Activated T-cell treated with anti-CD3 and anti-CD28 coated beads for 4 hours (primary cell): ENCODE data around the gene ADAMTSL3.
"Not testable (repeated sequence)": the region's sequence is repeated elsewhere in the genome, so short reads cannot be mapped to it uniquely, and the experiment has no call there.

ENCODE experiments used
- DNase-seq: peaks from one replicate; pipeline ENCODE4 v3.0.0-alpha.2; 2020

ADAMTSL3 gene

DNA sequence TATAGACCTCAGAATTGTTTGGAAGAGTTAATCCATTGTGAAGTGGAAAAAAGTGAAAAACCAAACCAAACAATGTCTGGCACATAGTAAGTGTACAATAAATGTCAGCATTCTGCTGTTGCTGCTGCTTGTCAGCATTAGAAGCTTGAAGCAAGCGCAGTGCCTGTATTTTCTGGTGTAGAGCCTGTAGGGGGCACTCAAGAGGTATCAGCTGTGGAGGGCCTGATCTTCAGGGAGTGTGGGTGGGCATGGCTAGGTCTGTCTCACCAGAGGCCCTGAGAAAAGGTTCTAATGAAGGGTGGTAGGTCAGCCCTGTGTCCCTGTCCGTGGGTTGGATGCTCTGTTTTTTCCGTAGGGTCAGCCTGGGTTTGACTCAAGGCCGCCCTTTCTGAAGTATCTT is 3.6 kb downstream of the ADAMTSL3 start:
- DNase-seq = no peak

DNA sequence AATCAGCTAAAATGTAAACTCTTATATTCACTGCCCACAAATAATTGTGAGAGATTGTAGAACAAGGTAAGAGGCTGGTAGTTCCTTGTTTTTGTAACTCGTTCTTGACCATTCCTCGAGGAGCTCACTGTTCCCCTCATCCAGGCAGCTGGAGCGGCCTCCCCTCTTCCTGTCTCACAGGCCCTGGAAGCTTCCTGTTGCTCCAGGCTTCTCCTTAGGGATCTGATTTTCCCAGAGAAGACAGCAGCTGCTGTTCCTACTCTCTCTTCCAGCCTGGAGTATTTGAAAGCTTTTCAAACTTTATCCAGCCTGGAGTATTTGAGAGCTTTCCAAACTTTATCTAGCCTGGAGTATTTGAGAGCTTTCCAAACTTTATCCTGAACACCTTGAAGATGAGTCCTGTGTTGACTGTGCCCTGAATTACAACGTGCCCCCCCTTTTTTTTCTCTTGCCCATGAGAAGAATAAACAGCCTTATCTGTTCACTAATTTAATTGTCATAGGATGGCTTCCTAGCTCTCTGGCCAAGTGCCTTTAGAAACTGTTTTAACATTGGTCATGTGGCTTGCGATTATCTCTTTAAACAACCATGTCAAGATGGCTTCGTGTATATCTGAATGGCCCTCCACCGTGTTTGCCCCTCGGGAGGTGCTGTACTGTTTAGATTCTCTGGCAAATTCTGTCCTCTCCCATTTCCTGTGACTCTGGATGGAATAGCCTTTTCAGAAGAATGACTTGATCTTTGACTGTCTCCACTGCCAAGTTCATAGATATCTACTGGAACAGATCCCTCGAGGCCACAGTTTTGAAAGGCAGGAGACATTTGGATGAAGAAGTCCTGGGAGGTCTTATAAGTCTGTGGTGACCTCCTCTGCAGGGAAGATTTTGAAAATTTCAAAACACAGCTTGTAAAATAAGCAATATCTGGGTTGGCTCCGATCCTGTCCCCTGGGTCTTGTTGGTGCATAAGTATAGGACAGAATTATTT is 4.8 kb downstream of the ADAMTSL3 start:
- no peak for DNase-seq

DNA sequence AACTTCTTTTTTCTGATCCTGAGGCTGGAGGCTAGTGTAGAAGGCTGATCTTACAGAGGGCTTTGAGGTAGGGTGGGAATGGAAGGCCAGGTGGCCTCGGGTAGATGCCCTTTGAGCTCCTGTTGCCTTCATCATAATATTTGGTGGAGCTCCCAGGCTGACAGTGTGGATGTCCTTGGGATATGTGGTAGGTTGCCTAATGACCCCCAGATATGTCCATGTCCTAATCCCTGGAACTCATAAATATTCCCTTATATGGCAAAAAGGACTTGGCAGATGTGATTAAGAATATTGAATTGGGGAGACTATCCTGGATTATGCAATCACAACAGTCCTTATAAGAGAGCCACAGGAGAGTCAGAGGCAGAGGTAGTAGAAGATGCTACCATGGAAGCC is 5.5 kb downstream of the ADAMTSL3 start:
- no peak for DNase-seq

- DNase-seq = no peak
Measured at GRCh38 chr15:83665480-83665879, 11.6 kb downstream of the ADAMTSL3 start.

- DNase-seq = no peak
Measured at GRCh38 chr15:83670672-83671229, 16.8 kb downstream of the ADAMTSL3 start.

DNA sequence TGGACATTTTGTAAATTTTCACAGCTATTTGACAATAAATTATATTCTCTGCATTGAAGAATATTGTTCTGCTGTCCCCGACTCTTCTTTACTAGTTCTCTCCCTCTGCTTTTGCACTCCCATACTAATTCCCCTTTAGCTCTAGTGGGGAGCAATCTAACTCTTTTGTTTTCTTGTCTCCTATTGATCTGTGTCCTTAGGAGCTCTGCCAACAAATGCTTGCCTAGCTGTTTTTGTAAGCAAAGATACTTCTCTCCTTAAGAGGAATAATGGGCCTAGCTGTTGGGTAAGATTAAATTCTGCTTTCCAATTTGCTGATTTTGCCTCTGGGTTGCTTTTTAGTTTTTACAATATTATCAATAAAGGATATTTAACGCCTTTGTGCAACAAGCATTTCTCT is 17.7 kb downstream of the ADAMTSL3 start:
- DNase-seq = no peak

DNA sequence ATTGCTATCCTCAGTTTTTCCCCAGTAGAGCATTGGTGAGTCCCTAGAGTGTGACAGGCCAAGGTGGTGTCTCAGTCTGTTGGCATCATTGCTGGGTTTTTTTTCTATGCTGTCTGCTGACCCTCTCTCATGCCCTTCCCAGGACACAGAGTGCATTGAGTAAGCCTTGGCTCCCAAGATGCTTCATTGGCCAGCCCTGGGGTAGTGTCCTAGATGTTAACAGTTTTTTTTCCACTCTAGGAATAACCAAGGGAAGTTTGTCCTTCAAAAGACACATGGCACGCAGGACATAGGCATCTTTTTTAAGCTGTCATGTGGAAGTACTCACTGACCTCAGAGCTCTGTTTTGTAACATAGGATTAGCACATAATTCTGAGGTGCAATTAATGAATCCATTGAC is 19.5 kb downstream of the ADAMTSL3 start:
- no peak for DNase-seq

DNA sequence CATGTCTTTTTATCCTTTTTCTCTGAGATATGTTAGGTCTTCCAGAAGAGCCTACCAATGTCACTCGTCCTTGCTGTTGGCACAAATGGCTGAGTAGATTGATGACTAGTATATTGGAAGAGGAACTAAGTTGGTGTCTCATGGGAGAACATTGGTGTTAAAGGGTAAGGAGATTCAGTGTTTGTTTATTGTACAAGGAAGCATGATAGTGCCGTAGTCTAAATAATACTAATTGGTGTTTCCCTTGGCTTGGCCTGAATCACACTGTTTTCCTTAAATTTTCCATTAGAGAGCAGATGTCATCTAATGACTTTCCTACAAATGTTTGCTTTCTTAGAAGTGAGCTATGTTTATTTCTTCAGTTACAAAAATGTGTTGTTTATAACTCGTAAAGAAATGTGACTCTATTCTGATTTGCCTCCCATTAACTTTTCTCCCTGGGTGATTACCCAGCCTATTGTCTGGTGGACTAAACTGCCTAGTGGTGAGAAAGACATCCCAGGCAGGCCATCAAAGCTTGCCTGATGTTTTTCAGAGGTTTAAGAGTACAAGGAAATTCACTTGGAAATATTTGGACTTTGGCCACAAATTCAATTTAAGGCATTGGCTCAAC is 28.7 kb downstream of the ADAMTSL3 start:
- no peak for DNase-seq

GRCh38 chr15:83685916-83686332 is 32.0 kb downstream of the ADAMTSL3 start:
- no peak for DNase-seq

DNA sequence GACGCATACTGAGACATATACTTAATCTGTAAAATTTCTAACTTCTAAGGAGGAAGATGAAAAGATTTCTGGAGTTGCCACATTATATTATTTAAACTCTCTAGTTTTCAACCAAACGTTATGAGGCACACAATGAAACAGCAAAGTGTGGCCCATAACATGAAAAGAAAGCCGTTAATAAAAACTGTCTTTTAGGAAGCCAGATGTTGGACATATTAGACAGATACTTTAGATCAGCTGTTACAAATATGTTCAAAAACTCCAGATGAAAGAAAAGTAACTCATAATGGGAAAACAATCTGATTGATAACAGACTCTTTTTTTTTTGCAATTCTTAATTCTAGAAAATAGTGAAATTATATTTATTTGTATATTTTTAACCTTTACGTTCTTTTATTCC is 34.3 kb downstream of the ADAMTSL3 start:
- DNase-seq = no peak

DNA sequence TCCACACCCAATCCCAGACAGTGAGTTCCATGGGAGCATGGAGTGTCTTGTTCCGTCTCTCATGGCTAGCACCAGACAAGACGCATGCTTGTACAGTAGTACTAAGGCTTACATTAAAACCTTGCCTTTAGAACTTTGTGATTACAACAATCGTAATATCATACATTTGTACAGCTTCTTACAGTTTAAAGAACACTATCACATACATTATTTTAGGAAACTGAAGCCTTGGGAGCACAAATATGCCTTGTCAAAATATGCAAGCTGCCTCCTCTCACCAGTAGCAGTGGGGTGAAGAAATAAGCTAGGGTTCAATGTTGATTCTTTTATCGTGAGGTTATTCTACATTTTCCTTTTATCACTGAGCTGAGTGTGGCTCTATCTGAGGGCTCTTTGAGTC is 36.8 kb downstream of the ADAMTSL3 start:
- no peak for DNase-seq

DNA sequence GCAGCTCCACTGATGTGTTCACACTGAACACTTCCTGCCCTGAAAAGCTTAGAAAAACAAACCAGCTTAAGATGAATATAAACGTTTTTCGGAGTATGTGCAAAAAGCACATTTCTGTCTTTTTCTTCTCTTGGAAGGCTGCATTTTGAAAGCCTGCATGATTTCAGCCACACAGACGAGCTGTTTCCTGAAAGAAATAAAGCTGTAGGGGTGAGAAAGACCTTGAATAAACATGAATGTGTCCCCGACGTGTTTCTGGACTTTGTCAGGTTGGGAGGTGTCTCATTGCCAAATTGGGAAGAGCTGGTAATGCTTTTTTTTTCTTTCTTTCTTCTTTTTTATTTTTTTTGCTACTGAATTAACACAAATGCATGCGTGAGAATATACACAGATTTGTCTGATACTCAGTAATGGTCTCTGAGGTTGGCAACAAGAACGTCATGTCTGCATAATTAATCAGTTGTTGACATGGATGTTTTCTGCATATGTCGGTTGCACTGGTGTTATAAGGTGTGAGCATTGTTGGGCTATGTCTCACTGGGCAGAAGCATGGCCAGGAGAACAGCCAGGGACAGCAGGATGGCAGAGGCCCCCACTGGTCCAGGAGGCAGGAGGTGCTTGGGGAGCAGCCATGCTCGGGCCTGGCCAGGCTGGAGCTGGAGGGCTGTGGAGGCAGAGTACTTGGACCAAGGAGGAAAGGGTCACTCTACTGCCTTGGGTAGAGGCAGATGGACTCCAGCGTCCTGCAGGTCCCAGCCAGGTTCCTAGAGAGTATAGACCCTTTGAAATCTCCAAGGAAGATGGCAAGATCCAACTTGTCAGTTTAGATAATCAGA is 39.0 kb downstream of the ADAMTSL3 start:
- no peak for DNase-seq

GRCh38 chr15:83694015-83694414 is 40.1 kb downstream of the ADAMTSL3 start:
- DNase-seq = no peak

GRCh38 chr15:83694536-83694935 is 40.6 kb downstream of the ADAMTSL3 start:
- DNase-seq = no peak

GRCh38 chr15:83695246-83695645 is 41.3 kb downstream of the ADAMTSL3 start:
- no peak for DNase-seq

GRCh38 chr15:83695901-83696425 is 42.0 kb downstream of the ADAMTSL3 start:
- no peak for DNase-seq

GRCh38 chr15:83697716-83698115 is 43.8 kb downstream of the ADAMTSL3 start:
- DNase-seq = no peak

DNA sequence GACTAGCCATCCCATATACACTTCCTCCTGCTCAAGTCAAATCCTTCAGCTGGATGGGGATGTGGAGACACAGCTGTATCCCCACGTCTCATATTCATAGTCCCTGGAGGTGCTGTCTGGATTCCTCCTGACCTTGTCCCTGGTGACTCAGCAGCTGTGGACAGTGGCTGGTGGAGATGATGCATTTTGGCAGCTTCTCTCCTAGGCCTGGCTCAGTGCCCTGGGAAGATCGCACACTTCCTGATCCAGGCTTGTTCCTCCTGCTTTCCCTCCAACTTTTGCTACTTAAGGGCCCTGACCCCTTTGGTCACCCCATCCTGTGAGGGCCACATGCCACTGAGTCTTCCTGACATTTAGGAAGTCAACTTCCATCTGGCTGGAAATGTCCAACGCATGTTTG is 44.4 kb downstream of the ADAMTSL3 start:
- no peak for DNase-seq

- no peak for DNase-seq
Measured at GRCh38 chr15:83699028-83699427, 45.1 kb downstream of the ADAMTSL3 start.

DNA sequence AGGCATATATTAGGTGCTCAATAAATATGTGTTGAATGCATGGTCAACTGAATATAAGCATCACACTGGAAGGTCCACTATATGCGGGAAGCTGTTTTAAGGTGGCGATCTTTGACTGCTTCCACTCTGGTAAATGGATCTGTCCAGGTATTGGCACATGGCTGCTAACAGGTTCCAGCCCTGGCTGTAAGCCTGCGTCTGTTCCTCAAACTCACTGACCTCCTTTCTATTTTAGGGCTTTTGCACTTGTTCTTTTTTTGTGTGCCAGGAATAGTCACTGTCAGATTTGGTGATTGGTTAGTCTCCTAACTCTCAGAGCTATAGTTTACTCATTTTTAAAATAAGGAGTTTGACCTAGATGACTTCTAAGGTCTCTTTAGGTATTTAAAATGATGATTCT is 46.2 kb downstream of the ADAMTSL3 start:
- no peak for DNase-seq

DNA sequence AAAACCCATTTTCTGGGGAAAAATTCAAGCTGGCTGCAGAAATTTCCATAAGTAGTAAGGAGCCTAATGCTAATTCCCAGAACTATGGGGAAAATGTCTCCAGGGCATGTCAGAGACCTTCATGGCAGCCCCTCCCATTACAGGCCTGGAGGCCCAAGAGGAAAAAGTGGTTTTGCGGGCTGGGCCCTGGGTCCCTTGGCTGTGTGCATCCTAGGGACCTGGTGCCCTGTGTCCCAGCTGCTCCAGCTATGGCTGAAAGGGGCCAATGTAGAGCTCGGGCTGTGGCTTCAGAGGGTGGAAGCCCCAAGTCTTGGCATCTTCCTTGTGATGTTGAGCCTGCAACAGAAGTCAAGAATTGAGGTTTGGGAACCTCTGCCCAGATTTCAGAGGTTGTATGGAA is 48.4 kb downstream of the ADAMTSL3 start:
- DNase-seq = not testable (repeated sequence)

DNA sequence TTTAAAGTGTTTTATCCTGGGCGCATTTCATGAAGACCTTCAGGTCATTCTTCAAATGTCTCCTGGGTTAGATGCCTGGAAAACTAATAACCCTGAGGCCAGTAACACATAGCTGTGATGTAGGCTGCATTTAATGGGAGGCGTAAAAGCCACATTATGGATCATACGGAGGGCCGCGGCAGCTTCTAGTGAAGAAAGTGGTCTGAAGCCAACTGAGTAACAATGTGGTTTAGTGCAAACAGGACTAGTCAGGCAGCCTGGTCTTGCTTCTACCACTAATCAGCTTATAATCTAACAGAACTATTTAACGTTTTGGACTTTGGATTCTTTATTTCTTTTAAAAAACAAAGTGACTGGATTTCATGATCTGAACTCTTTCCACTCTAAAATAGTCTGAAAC is 54.4 kb downstream of the ADAMTSL3 start:
- no peak for DNase-seq

GRCh38 chr15:83709241-83709640 is 55.3 kb downstream of the ADAMTSL3 start:
- no peak for DNase-seq
